Activated CD4-positive, CD25-positive, alpha-beta regulatory T cell treated with anti-CD3 and anti-CD28 coated beads, Interleukin-2, amount 50 U/mL, for 72 hours (primary cell): ENCODE measurements around the gene IFNL2.

Source experiments
- DNase-seq: peaks from one replicate; pipeline ENCODE4 v3.0.0; 2021

IFNL2 gene

GRCh38 chr19:39318690-39319089 lies 50.5 kb downstream of the IFNL2 start:
- no peak for DNase-seq

- no peak for DNase-seq
Observed at GRCh38 chr19:39319098-39319891, 51.1 kb downstream of the IFNL2 start.
